Bronchial epithelial cell (primary cell): ENCODE measurements around the gene MARK1. TPM values are rescaled to one million over a fixed set of nuclear protein-coding genes. Genes with fewer than 3 reads are reported as not detected.

Source experiments
- DNase-seq: peaks from one replicate; pipeline ENCODE4 v3.0.0-alpha.2; 2010; ENCODE audit warnings: low read depth
- FAIRE-seq: peaks from 2 replicates; lab custom pipeline; 2011; peaks lifted over from hg19 to GRCh38; lab: Jason Lieb, UNC
- H3K27me3 ChIP-seq: 2 replicates; pipeline ENCODE4 v1.5.1; 2011; ENCODE audit warnings: low read length; ENCODE audit not compliant: control insufficient read depth, insufficient read depth
- H3K36me3 ChIP-seq: 2 replicates; pipeline ENCODE4 v1.5.1; 2011; ENCODE audit warnings: low read length; ENCODE audit not compliant: control insufficient read depth, insufficient read depth
- H3K4me3 ChIP-seq: 2 replicates; pipeline ENCODE4 v1.5.1; 2011; ENCODE audit warnings: mild to moderate bottlenecking, low read depth, low read length, control low read depth
- CTCF ChIP-seq: IDR thresholded peaks from 2 replicates; pipeline ENCODE4 v1.5.1; 2011; ENCODE audit warnings: mild to moderate bottlenecking, moderate library complexity, low read length, control low read depth, inconsistent platforms; ENCODE audit not compliant: insufficient read depth, severe bottlenecking
- total RNA-seq: library from RNA; depleted of rRNA; stranded (reverse); fragments of >200 nt; gene quantifications from 2 replicates; pipeline ENCODE4 v1.2.1, GENCODE V29; 2014

The MARK1 gene
- total RNA-seq, 1 donor from 2014 or later: 3.9 TPM

- Histone ChIP-seq H3K27me3 (no peaks in the 10 kb centered on the region), H3K4me3 (no peak overlapping the region), H3K36me3 (no peaks in the 10 kb centered on the region)
- no peak for TF ChIP-seq CTCF
- no peak for DNase-seq
- no peak for FAIRE-seq
Observed at GRCh38 chr1:220697326-220697725, 169.4 kb downstream of the MARK1 start.

- DNase-seq (no peak), FAIRE-seq (no peak)
- no peak for TF ChIP-seq CTCF
- H3K27me3 ChIP-seq: no peaks in the 10 kb centered on the region
- H3K36me3 ChIP-seq: no peaks in the 10 kb centered on the region
- H3K4me3 ChIP-seq: no peak overlapping the region
Observed at GRCh38 chr1:220698607-220699016, 170.7 kb downstream of the MARK1 start.

GRCh38 chr1:220699044-220699443 lies 171.1 kb downstream of the MARK1 start:
- Histone ChIP-seq H3K27me3 (no peaks in the 10 kb centered on the region), H3K4me3 (no peak overlapping the region), H3K36me3 (no peaks in the 10 kb centered on the region)
- no peak for TF ChIP-seq CTCF
- FAIRE-seq (no peak), DNase-seq (no peak)

GRCh38 chr1:220700556-220701179 lies 172.7 kb downstream of the MARK1 start:
- no peak for FAIRE-seq
- no peak for DNase-seq
- no peaks in the 10 kb centered on the region for H3K27me3 ChIP-seq
- TF ChIP-seq CTCF: no peak
- no peaks in the 10 kb centered on the region for H3K36me3 ChIP-seq
- H3K4me3 ChIP-seq: no peak overlapping the region

- FAIRE-seq (peak; percentile 80), DNase-seq (no peak)
- Histone ChIP-seq H3K4me3 (no peak overlapping the region), H3K27me3 (no peaks in the 10 kb centered on the region), H3K36me3 (no peaks in the 10 kb centered on the region)
- TF ChIP-seq CTCF: no peak
Observed at GRCh38 chr1:220701974-220702373, 174.0 kb downstream of the MARK1 start.

- DNase-seq: no peak
- no peaks in the 10 kb centered on the region for H3K36me3 ChIP-seq
- H3K4me3 ChIP-seq: no peak overlapping the region
- no peak for FAIRE-seq
- TF ChIP-seq CTCF: no peak
- H3K27me3 ChIP-seq: no peaks in the 10 kb centered on the region
Observed at GRCh38 chr1:220702733-220703270, 174.9 kb downstream of the MARK1 start.
